Gastrocnemius medialis (tissue), 4 donors: Measurements from ENCODE around the gene C16orf96. TPM values are rescaled to one million over a fixed set of nuclear protein-coding genes. Genes with fewer than 3 reads are reported as not detected.

ENCODE experiments used
- ATAC-seq, 2 donors: fragments of 150-250 bp; one replicate each; pipeline ENCODE4 v1.9.1; 2016
- DNase-seq, 2 donors: peaks; one replicate each; pipeline ENCODE4 v3.0.0-alpha.2; 2019
- H3K27ac ChIP-seq, 4 donors: fragments of 200-600 bp; sonication (generic); 1 replicate in 1 of 4; 2 replicates in 3 of 4; pipeline ENCODE4 v1.5.1; 2016 to 2018; ENCODE audit warnings: mild to moderate bottlenecking in 2 of 4, moderate library complexity in 1 of 4
- H3K27me3 ChIP-seq, 3 donors: fragments of 200-600 bp; sonication (generic) in 2 of 3; 1 replicate in 1 of 3; 2 replicates in 2 of 3; pipeline versions ENCODE4 v1.5.1 to v1.6.0; 2016 to 2019; ENCODE audit warnings: mild to moderate bottlenecking in 1 of 3, moderate library complexity in 1 of 3
- H3K36me3 ChIP-seq, 2 donors: fragments of 200-600 bp; sonication (generic) in 1 of 2; one replicate each; pipeline ENCODE4 v1.5.1; 2017 to 2018
- H3K4me1 ChIP-seq, 2 donors: fragments of 200-600 bp; sonication (generic) in 1 of 2; one replicate each; pipeline ENCODE4 v1.5.1; 2016 to 2017; ENCODE audit warnings: mild to moderate bottlenecking in 2 of 2
- H3K4me3 ChIP-seq, 4 donors: fragments of 200-600 bp; sonication (generic) in 3 of 4; 1 replicate in 1 of 4; 2 replicates in 3 of 4; pipeline ENCODE4 v1.5.1; 2016 to 2019; ENCODE audit warnings: mild to moderate bottlenecking in 2 of 4
- H3K9me3 ChIP-seq, 3 donors: fragments of 200-600 bp; sonication (generic) in 2 of 3; 1 replicate in 1 of 3; 2 replicates in 2 of 3; pipeline ENCODE4 v1.5.1; 2016 to 2019
- POLR2A ChIP-seq, 2 donors: fragments of 450-650 bp; IDR thresholded peaks; one replicate each; pipeline ENCODE4 v1.6.1; 2017; ENCODE audit warnings: antibody characterized with exemption in 2 of 2, mild to moderate bottlenecking in 2 of 2, moderate library complexity in 2 of 2
- in situ Hi-C, 4 donors: fragments of 200-750 bp; cut with MboI; loops; one replicate each; pipeline versions ENCODE4 v1.15.0 to v1.8.0; 2017; ENCODE audit warnings: low sequenced_read_pairs in 4 of 4
- intact Hi-C: fragments of 100-400 bp; cut with DNase I; formaldehyde crosslinking; loops from one replicate; pipeline ENCODE4 v1.15.1; 2023; ENCODE audit warnings: low total_unique reads
- total RNA-seq, 4 donors: library from RNA; depleted of rRNA; stranded (reverse); fragments of >200 nt; gene quantifications; one replicate each; pipeline versions ENCODE4 v1.1.0 to v1.2.3, GENCODE V29; 2016
- TF ChIP-seq, protein P1 (sequence below), 5 experiments: fragments of 450-650 bp in 3 of 5; fragments of 200-600 bp in 2 of 5; sonication (generic) in 2 of 5; IDR thresholded peaks in 4 of 5; conservative IDR thresholded peaks in 1 of 5; 1 replicate in 4 of 5; 2 replicates in 1 of 5; pipeline ENCODE4 v1.5.1; 2016 to 2019; ENCODE audit warnings: antibody characterized with exemption in 5 of 5, mild to moderate bottlenecking in 3 of 5, moderate library complexity in 3 of 5

The C16orf96 gene
- total RNA-seq, 4 donors from 2014 or later, result 0.15 to 0.59 TPM; not detected in 2

DNA sequence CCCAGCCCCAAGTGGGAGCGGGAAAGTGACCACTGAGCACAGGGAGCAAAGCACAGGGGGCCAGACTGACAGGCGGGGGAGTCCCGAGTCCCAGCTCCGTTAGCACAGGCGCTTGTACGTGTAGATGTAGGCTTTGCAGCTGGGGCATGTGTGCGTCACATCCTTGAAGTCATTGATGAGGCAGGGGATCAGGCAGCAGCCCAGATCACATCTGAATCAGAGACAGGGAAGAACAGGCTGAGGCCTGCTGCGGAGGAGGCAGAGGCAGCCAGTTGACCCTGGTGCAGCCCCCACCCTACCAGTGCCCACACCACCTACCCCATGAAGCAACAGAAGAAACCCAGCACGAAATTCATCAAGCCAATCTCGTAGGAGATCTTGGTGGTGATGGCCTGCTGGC is 43.7 kb upstream of the C16orf96 start:
- Histone ChIP-seq H3K36me3 (peaks cover 0 to 59% of the 10 kb centered on the region in 2 donors), H3K4me1 (peaks cover 6 to 36% of the 10 kb centered on the region in 2 donors), H3K9me3 (no peaks in the 10 kb centered on the region), H3K27ac (no peak overlapping the region), H3K4me3 (no peak overlapping the region), H3K27me3 (no peaks in the 10 kb centered on the region)
- TF ChIP-seq POLR2A (IDR thresholded peaks at IDR 0.05), result no peak
- TF ChIP-seq, protein P1, sequence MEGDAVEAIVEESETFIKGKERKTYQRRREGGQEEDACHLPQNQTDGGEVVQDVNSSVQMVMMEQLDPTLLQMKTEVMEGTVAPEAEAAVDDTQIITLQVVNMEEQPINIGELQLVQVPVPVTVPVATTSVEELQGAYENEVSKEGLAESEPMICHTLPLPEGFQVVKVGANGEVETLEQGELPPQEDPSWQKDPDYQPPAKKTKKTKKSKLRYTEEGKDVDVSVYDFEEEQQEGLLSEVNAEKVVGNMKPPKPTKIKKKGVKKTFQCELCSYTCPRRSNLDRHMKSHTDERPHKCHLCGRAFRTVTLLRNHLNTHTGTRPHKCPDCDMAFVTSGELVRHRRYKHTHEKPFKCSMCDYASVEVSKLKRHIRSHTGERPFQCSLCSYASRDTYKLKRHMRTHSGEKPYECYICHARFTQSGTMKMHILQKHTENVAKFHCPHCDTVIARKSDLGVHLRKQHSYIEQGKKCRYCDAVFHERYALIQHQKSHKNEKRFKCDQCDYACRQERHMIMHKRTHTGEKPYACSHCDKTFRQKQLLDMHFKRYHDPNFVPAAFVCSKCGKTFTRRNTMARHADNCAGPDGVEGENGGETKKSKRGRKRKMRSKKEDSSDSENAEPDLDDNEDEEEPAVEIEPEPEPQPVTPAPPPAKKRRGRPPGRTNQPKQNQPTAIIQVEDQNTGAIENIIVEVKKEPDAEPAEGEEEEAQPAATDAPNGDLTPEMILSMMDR (IDR thresholded peaks at IDR 0.05 in 4 of 5, conservative IDR thresholded peaks at IDR 0.05 in 1 of 5), result no peak
- no peak for ATAC-seq
- intact Hi-C loops (no loop called here), in situ Hi-C loops (loop anchor here in 1 of 4 donors (25.0 kb wide), 1 partner anchor 100 kb away; the partner anchor contains the start of genes MGRN1 and UBALD1)
- no peak for DNase-seq

DNA sequence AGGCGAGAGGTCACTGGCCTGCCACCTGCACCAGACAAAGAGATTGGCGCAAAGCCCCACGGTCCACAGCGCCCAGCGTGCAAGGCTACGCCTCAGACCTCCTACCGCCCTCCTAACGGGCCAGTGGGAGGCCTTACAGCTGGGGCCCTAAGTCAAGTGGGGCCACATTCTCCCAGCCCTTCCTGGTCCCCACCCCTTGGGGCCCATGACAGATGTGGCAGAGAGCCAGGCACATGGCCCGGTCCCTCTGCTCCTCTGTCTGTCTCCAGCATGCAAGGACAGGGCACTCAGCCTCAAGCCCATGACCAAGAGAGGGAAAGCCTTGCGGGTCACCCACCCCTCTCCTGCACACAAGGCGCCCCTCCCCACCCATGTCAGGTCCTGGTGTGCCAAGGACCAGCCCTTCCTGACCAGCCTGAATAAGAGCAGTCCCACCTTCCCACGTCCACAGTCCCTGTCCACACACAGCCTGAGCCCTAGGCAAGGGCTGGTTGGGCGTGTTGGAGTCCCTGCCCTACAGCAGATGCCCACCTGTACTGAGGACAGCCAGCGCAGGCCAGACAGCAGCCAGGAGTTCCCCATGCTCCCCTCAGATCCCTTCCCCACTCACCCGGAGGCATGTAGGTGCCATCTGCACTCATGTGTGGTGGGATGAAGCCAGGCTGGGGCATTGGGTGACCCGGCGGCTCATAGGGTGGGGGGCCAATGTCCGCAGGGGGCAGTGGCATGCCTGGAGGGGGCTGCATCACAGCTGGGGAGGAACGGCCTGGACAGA is 42.9 kb upstream of the C16orf96 start:
- Histone ChIP-seq H3K36me3 (peaks cover 0 to 51% of the 10 kb centered on the region in 2 donors), H3K4me3 (no peak overlapping the region), H3K27me3 (no peaks in the 10 kb centered on the region), H3K4me1 (peaks cover 6 to 36% of the 10 kb centered on the region in 2 donors), H3K27ac (no peak overlapping the region), H3K9me3 (no peaks in the 10 kb centered on the region)
- no peak for ATAC-seq
- DNase-seq, result no peak
- TF ChIP-seq POLR2A (IDR thresholded peaks at IDR 0.05), result no peak
- TF ChIP-seq, protein P1 (IDR thresholded peaks at IDR 0.05 in 4 of 5, conservative IDR thresholded peaks at IDR 0.05 in 1 of 5), result no peak
- intact Hi-C loops, result no loop called here
- in situ Hi-C loops, result loop anchor here in 1 of 4 donors (25.0 kb wide), 1 partner anchor 99 kb away; the partner anchor contains the start of genes MGRN1 and UBALD1

DNA sequence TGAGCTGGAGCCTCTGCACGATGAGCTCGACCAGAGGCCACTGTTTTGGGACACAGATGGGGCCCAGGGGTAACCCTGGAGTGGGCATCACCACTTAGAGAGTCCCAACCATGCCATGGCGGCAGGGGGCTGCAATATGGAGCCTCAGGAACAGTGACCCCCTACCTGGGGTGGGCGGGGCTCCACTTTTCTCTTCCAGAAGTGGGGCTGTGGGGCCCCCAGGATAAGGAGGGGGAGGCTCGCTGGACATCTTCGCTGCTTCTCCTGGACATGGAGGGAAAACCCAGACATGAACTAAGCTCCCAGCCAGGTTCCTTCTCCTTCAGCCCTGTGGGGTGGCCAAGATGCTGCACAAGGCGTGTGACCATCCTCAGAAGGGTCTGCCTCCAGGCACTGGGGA is 42.3 kb upstream of the C16orf96 start:
- Histone ChIP-seq H3K27me3 (no peaks in the 10 kb centered on the region), H3K9me3 (no peaks in the 10 kb centered on the region), H3K36me3 (peaks cover 0 to 45% of the 10 kb centered on the region in 2 donors), H3K4me1 (peaks cover 6 to 36% of the 10 kb centered on the region in 2 donors), H3K27ac (peak overlapping the region in 3 of 4 donors; percentile 38 to 69 (median 46)), H3K4me3 (no peak overlapping the region)
- TF ChIP-seq POLR2A (IDR thresholded peaks at IDR 0.05), result no peak
- TF ChIP-seq, protein P1 (IDR thresholded peaks at IDR 0.05 in 4 of 5, conservative IDR thresholded peaks at IDR 0.05 in 1 of 5), result no peak
- intact Hi-C loops, result no loop called here
- in situ Hi-C loops, result loop anchor here in 1 of 4 donors (25.0 kb wide), 1 partner anchor 98 kb away; the partner anchor contains the start of genes MGRN1 and UBALD1
- DNase-seq (no peak), ATAC-seq (no peak)

DNA sequence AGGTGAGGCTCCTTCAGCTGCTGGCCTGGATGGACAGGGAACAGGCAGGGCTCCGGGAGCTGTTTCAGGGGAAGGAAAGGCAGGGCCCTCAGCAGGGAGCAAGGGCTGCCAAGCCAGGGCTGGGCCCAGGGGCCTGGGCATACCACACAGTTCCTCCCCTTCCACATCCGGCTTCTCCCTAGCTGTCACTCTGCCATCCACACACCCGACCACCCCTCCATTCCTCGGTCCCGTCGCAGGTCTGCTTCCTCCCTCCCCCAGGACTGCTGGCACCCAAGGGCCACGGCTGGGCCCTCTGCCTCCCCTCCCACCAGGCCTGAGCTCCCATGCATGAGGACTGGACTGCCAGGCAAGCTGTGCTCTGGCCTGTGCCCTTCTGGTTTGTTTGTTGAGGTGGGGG is 41.5 kb upstream of the C16orf96 start:
- in situ Hi-C loops (loop anchor here in 1 of 4 donors (25.0 kb wide), 1 partner anchor 98 kb away; the partner anchor contains the start of genes MGRN1 and UBALD1), intact Hi-C loops (no loop called here)
- Histone ChIP-seq H3K4me3 (no peak overlapping the region), H3K4me1 (peaks cover 11 to 38% of the 10 kb centered on the region in 2 donors), H3K27me3 (no peaks in the 10 kb centered on the region), H3K27ac (peak overlapping the region; percentile 38 to 69 (median 48)), H3K36me3 (peaks cover 0 to 38% of the 10 kb centered on the region in 2 donors), H3K9me3 (no peaks in the 10 kb centered on the region)
- TF ChIP-seq, protein P1 (IDR thresholded peaks at IDR 0.05 in 4 of 5, conservative IDR thresholded peaks at IDR 0.05 in 1 of 5), result no peak
- no peak for TF ChIP-seq POLR2A (IDR thresholded peaks at IDR 0.05)
- ATAC-seq (no peak), DNase-seq (no peak)
